Measurements from ENCODE around the gene SH3BP1.

Gene SH3BP1

GRCh38 chr22:37631448-37632173 lies 7.9 kb upstream of the SH3BP1 start:
- Histone ChIP-seq H3K36me3 (ENCODE audit: control insufficient read depth, insufficient read depth, low read length) (peaks cover 6% of the 10 kb centered on the region), H3K4me1 (ENCODE audit: control insufficient read depth, insufficient read depth, low read length) (peaks cover 44% of the 10 kb centered on the region), H3K9ac (ENCODE audit: low read length) (no peak overlapping the region), H3K9me3 (ENCODE audit: control insufficient read depth, low read length) (no peaks in the 10 kb centered on the region), H3K4me3 (ENCODE audit: low read length) (no peak overlapping the region), H3K27me3 (ENCODE audit: control insufficient read depth, insufficient read depth, low read length) (no peaks in the 10 kb centered on the region)

DNA sequence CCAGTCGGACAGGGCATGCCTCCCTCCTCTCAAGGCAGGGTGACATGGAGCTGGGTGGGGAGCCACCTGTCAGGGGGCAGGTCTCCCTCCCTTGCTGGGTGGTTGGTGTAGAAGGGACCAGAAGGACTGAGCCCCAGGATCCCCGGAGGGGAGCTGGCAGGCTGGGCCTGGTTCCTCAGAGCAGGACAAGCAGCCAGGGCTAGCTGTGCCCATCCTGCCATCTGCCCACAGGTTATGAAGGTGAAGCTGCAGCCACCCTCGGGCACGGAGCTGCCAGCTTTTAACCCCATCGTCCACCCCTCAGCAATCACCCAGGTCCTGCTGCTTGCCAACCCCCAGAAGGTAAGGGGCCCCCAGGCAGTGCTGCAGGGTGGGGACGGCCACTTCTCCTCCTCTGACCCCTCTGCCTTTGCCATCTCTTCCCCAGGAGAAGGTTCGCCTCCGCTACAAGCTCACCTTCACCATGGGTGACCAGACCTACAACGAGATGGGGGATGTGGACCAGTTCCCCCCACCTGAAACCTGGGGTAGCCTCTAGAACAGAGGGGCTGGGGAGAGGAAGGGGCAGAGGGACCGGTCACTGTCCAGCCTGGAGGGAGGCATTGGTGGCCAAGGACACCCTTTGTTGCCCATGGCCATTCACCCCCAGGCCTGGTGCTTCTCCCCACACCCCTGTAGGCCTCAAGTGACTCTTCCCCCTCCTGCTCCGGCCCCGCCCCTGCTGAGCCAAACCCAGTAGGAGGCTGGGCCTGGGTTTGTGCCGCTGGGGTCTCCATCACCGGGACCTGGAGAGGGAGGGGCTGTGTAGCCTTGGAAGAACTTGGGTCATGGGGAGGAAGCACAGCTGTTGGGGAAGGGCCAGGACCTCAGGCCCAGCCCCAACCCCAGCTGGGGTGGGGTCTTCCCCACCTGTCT lies 7.0 kb upstream of the SH3BP1 start:
- H3K36me3 ChIP-seq (ENCODE audit: control insufficient read depth, insufficient read depth, low read length): peaks cover 6% of the 10 kb centered on the region
- H3K9ac ChIP-seq (ENCODE audit: low read length): no peak overlapping the region
- H3K4me3 ChIP-seq (ENCODE audit: low read length): no peak overlapping the region
- peaks cover 38% of the 10 kb centered on the region for H3K4me1 ChIP-seq (ENCODE audit: control insufficient read depth, insufficient read depth, low read length)
- H3K9me3 ChIP-seq (ENCODE audit: control insufficient read depth, low read length): no peaks in the 10 kb centered on the region
- H3K27me3 ChIP-seq (ENCODE audit: control insufficient read depth, insufficient read depth, low read length): no peaks in the 10 kb centered on the region

- no peak overlapping the region for H3K4me3 ChIP-seq (ENCODE audit: low read length)
- no peaks in the 10 kb centered on the region for H3K27me3 ChIP-seq (ENCODE audit: control insufficient read depth, insufficient read depth, low read length)
- H3K9ac ChIP-seq (ENCODE audit: low read length): peak overlapping the region; percentile 38
- H3K4me1 ChIP-seq (ENCODE audit: control insufficient read depth, insufficient read depth, low read length): peaks cover 40% of the 10 kb centered on the region
- no peaks in the 10 kb centered on the region for H3K9me3 ChIP-seq (ENCODE audit: control insufficient read depth, low read length)
- peaks cover 6% of the 10 kb centered on the region for H3K36me3 ChIP-seq (ENCODE audit: control insufficient read depth, insufficient read depth, low read length)
These were observed 6.3 kb upstream of the SH3BP1 start for GRCh38 chr22:37633089-37633624.

DNA sequence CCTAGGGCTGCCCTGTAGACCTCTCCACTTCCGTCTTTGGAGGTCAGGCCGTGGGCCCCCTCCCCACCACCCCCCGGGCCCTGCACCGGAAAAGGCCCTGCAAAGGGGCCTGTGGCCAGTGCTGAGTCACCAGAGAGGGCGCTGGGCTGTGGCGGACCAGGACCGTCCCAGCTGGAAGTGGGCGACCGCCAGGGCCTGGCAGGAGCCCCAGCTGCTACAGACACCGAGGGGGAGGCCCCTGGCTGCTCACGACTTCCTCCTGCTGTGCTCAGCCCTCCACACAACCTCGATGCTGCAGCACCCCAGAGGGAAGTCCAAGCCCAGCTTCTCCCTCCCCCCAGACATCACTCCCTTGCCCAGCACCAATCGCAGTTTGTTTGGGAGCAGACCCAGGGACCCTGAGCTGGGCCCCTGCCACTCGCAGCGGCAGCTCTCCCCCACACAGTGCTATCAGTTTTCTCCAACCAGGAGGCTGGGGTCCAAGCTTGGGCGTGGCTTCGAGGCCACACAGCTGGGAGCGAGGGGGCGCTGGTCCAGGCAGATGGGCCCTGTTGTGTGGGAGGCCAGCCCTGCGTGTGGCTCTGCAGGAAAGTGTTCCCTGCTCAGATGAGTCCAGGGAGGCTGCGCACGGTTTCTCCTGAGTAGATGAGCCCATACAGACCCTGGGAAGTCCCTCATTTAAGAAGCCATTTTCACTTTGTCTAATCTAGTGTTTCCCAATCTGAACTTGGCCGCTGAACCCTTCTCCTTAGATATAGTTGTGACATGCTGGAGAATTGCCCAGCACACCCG lies 5.6 kb upstream of the SH3BP1 start:
- peak overlapping the region; percentile 38 for H3K9ac ChIP-seq (ENCODE audit: low read length)
- H3K36me3 ChIP-seq (ENCODE audit: control insufficient read depth, insufficient read depth, low read length): no peaks in the 10 kb centered on the region
- H3K9me3 ChIP-seq (ENCODE audit: control insufficient read depth, low read length): no peaks in the 10 kb centered on the region
- H3K27me3 ChIP-seq (ENCODE audit: control insufficient read depth, insufficient read depth, low read length): no peaks in the 10 kb centered on the region
- no peak overlapping the region for H3K4me3 ChIP-seq (ENCODE audit: low read length)
- peaks cover 46% of the 10 kb centered on the region for H3K4me1 ChIP-seq (ENCODE audit: control insufficient read depth, insufficient read depth, low read length)

DNA sequence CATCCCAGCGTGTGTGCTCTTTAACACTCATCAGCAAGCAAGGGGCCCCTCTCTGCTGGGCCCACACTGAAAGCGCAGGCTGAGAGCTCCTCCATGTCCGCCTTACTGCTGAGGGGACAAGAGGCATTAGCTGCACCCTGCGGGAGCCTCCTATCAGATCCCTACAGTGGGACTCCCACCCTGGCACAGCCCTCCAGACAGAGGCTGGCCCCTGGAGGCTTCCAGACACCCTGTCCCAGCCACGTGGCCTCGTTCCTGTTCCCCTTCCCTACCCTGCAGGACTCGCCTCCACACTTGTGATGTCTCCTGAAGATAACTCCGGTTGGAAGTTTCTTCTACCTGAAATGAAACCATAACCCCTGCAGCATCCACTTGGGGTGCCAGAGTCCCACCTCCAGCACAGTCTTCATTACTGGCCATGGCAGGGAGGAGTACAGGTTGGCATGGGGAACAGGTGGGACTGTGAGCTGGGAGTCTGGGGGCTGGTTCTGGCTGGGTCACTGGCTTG lies 5.0 kb upstream of the SH3BP1 start:
- Histone ChIP-seq H3K4me1 (ENCODE audit: control insufficient read depth, insufficient read depth, low read length) (peaks cover 51% of the 10 kb centered on the region), H3K36me3 (ENCODE audit: control insufficient read depth, insufficient read depth, low read length) (no peaks in the 10 kb centered on the region), H3K4me3 (ENCODE audit: low read length) (no peak overlapping the region), H3K9me3 (ENCODE audit: control insufficient read depth, low read length) (no peaks in the 10 kb centered on the region), H3K9ac (ENCODE audit: low read length) (peak overlapping the region; percentile 38), H3K27me3 (ENCODE audit: control insufficient read depth, insufficient read depth, low read length) (no peaks in the 10 kb centered on the region)

DNA sequence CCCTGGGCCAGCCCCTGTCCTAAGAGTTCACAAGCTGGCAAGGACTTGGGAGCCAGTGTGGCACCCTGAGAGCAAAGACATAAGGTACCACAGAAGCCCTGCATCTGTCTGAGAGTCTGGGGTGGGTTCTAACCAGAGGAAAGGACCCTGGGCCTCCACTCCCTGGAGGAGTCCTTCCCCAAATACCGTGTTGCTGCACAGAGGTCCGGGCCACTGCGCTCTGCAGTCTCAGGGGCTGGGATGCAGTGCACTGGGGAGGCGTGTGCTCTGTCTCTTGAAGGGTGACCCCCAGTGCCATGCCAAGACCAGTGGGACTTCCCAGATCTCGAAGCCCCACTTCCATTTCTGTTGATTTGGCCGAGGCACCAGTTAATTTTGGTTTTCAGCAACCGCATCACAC lies 4.3 kb upstream of the SH3BP1 start:
- no peak overlapping the region for H3K4me3 ChIP-seq (ENCODE audit: low read length)
- no peaks in the 10 kb centered on the region for H3K27me3 ChIP-seq (ENCODE audit: control insufficient read depth, insufficient read depth, low read length)
- H3K4me1 ChIP-seq (ENCODE audit: control insufficient read depth, insufficient read depth, low read length): peaks cover 56% of the 10 kb centered on the region
- no peak overlapping the region for H3K9ac ChIP-seq (ENCODE audit: low read length)
- H3K9me3 ChIP-seq (ENCODE audit: control insufficient read depth, low read length): no peaks in the 10 kb centered on the region
- no peaks in the 10 kb centered on the region for H3K36me3 ChIP-seq (ENCODE audit: control insufficient read depth, insufficient read depth, low read length)

DNA sequence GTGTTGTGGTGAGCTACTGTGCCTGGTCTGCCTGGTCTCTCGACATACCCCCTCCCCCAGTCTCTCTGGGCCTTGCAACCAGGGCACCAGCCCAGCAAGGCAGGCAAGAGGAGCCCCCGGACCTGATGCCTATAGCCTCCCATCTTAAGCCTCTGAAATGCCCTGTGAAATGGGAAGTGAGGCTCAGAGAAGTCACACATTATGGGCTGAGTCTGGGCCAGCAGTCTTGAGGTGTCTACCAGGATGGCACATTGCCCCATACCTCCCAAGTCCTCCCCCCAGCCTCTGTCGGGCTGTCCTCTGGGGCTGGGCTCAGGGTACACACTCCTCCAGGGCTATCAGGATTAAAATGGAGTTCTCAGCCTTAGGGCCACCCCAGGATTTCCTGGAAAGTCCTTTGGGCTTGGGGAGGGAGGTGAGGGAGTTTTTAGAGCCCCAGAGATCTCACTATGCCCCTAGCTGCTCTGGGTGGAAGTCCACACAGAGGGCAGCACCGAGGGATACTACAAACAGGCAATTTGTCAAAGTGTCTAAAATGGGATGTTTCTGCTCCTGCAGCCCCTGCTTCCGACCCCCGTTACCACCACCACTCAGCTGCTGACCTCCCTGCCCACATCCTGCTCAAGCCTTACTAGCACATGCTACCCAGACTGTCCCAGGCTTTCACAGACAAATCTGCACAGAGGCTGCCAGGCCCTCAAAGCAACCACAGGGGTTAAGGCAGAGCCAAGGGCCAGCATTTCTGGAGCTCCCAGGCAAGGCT lies 3.1 kb upstream of the SH3BP1 start:
- peaks cover 68% of the 10 kb centered on the region for H3K4me1 ChIP-seq (ENCODE audit: control insufficient read depth, insufficient read depth, low read length)
- no peaks in the 10 kb centered on the region for H3K9me3 ChIP-seq (ENCODE audit: control insufficient read depth, low read length)
- H3K9ac ChIP-seq (ENCODE audit: low read length): no peak overlapping the region
- no peak overlapping the region for H3K4me3 ChIP-seq (ENCODE audit: low read length)
- no peaks in the 10 kb centered on the region for H3K36me3 ChIP-seq (ENCODE audit: control insufficient read depth, insufficient read depth, low read length)
- no peaks in the 10 kb centered on the region for H3K27me3 ChIP-seq (ENCODE audit: control insufficient read depth, insufficient read depth, low read length)

DNA sequence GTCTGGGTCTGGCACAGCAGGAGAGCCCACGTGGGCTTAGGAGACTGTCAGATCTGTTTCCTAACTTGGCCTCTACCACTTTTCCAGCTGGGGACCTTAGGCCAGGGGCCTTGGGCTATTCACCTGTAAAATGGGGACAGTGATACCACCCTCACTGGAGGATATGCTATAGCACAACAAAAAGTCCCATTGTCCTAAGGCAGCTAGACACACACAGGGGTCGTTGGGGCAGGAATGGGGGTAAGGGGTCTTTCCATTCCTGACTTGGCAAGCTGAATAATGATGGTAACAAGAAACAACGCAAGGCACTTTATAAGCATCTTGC lies 2.6 kb upstream of the SH3BP1 start:
- Histone ChIP-seq H3K4me3 (ENCODE audit: low read length) (no peak overlapping the region), H3K27me3 (ENCODE audit: control insufficient read depth, insufficient read depth, low read length) (no peaks in the 10 kb centered on the region), H3K4me1 (ENCODE audit: control insufficient read depth, insufficient read depth, low read length) (peaks cover 73% of the 10 kb centered on the region), H3K9me3 (ENCODE audit: control insufficient read depth, low read length) (no peaks in the 10 kb centered on the region), H3K36me3 (ENCODE audit: control insufficient read depth, insufficient read depth, low read length) (no peaks in the 10 kb centered on the region), H3K9ac (ENCODE audit: low read length) (no peak overlapping the region)

- no peak overlapping the region for H3K4me3 ChIP-seq (ENCODE audit: low read length)
- H3K36me3 ChIP-seq (ENCODE audit: control insufficient read depth, insufficient read depth, low read length): no peaks in the 10 kb centered on the region
- H3K27me3 ChIP-seq (ENCODE audit: control insufficient read depth, insufficient read depth, low read length): no peaks in the 10 kb centered on the region
- H3K4me1 ChIP-seq (ENCODE audit: control insufficient read depth, insufficient read depth, low read length): peaks cover 71% of the 10 kb centered on the region
- H3K9me3 ChIP-seq (ENCODE audit: control insufficient read depth, low read length): no peaks in the 10 kb centered on the region
- H3K9ac ChIP-seq (ENCODE audit: low read length): peak overlapping the region; percentile 66
These were observed 939 bp upstream of the SH3BP1 start for GRCh38 chr22:37638391-37639069.

DNA sequence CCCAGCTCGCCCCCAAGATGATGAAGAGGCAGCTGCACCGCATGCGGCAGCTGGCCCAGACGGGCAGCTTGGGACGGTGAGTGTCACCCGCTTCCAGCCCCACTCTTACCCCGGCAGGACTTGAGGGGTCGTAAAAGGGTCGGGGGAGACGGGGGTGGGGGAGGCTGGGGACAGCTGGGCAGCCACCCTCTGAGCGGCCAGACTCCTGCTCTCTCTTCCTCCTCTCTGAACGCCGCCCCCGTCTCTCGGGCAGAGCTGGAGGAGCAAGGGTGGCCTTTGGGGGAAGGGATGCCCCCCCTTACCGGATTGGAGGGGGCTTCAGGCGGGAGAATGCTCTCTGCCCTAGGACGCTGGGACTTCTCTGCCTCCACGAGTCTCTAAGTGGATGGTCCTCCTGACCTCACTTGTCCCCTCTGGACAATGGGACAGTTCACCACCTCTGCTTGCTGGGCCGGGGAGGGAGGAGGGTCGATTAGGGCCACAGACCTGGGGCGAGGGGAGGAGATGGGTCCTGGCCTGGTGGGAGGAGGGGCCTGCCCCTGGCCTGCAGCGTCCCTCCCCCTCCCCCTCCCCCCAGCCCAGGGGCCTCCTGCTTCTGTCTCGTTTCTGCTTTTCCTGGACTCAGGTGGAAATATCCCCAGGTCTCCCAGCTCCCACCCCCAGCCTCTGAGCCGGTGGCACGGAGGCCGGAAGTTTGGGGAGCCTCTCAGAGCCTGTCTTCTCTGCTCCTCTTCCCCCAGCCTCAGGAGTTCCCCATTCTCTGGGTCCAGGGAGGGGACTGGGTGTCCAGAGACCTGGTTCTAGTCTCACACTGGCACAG lies 512 bp downstream of the SH3BP1 start:
- H3K27me3 ChIP-seq (ENCODE audit: control insufficient read depth, insufficient read depth, low read length): no peaks in the 10 kb centered on the region
- H3K9ac ChIP-seq (ENCODE audit: low read length): peak overlapping the region; percentile 66
- peaks cover 5% of the 10 kb centered on the region for H3K36me3 ChIP-seq (ENCODE audit: control insufficient read depth, insufficient read depth, low read length)
- H3K4me1 ChIP-seq (ENCODE audit: control insufficient read depth, insufficient read depth, low read length): peaks cover 58% of the 10 kb centered on the region
- H3K4me3 ChIP-seq (ENCODE audit: low read length): no peak overlapping the region
- H3K9me3 ChIP-seq (ENCODE audit: control insufficient read depth, low read length): no peaks in the 10 kb centered on the region

All from mucosa of stomach (tissue), 1 donor.